K562 (cell line): ENCODE data around the gene MICAL2. TPM values are rescaled to one million over a fixed set of nuclear protein-coding genes. Genes with fewer than 3 reads are reported as not detected.
A peak's percentile ranks its signal among the peaks of the same experiment; 100 is the strongest.

Experiments used
- ATAC-seq: fragments of 200-7000 bp; cut with Tn5 transposase; 3 replicates; pipeline ENCODE4 v1.9.1; 2020; ENCODE audit warnings: moderate library complexity
- BruUV-seq: library from RNA; stranded (reverse); fragments of 400-500 nt; replicated peaks from 2 replicates; lab custom pipeline; 2021; lab: Mats Ljungman, UMichigan
- CTCF ChIA-PET: fragments of 300-600 bp; formaldehyde crosslinking; extraction: SDS; loops from one replicate; lab custom pipeline; 2021; ENCODE audit warnings: low intra/inter-chr PET ratio; lab: Yijun Ruan, JAX
- POLR2A ChIA-PET: fragments of 300-600, 350-650 bp; sonication (Branson Sonifier 250); formaldehyde crosslinking; extraction: SDS; loops from one replicate; lab custom pipeline; 2021; ENCODE audit warnings: antibody characterized with exemption, inconsistent platforms; lab: Yijun Ruan, JAX
- DNase-seq, 4 experiments: peaks; one replicate each; pipeline versions ENCODE4 v3.0.0 to v3.0.0-alpha.2; 2011 to 2018; ENCODE audit warnings: low spot score in 3 of 4, mixed read lengths in 3 of 4; ENCODE audit errors: extremely low read depth in 1 of 4
- FAIRE-seq: peaks from 2 replicates; lab custom pipeline; 2011; peaks lifted over from hg19 to GRCh38; lab: Jason Lieb, UNC
- H2AFZ ChIP-seq: 2 replicates; pipeline ENCODE4 v1.6.0; 2011; ENCODE audit warnings: low read depth, low read length, control low read depth, inconsistent platforms
- H3K27ac ChIP-seq: fragments of 200-600 bp; 3 replicates; pipeline ENCODE4 v1.8.0; 2011; ENCODE audit warnings: low read depth, mild to moderate bottlenecking, control low read depth, inconsistent platforms, low read length, moderate library complexity, mixed read lengths; ENCODE audit errors: extremely low read depth
- H3K27me3 ChIP-seq, 2 experiments: fragments of 300-600 bp in 1 of 2; 2 replicates in 1 of 2; 3 replicates in 1 of 2; pipeline versions ENCODE4 v1.6.0 to v1.8.0; 2011; ENCODE audit warnings: inconsistent platforms in 2 of 2, low read length in 2 of 2, mild to moderate bottlenecking in 1 of 2, mixed read lengths in 1 of 2, moderate library complexity in 1 of 2; ENCODE audit not compliant: control insufficient read depth in 2 of 2, insufficient read depth in 2 of 2
- H3K36me3 ChIP-seq: fragments of 300-600 bp; 3 replicates; pipeline ENCODE4 v1.8.0; 2011; ENCODE audit warnings: mild to moderate bottlenecking, low read length, inconsistent platforms; ENCODE audit not compliant: control insufficient read depth, insufficient read depth
- H3K4me1 ChIP-seq, 2 experiments: fragments of 200-600 bp in 1 of 2; replicated peaks in 1 of 2; 2 replicates in 1 of 2; 3 replicates in 1 of 2; pipeline versions ENCODE4 v1.5.1 to v1.8.0; 2011; ENCODE audit warnings: inconsistent platforms in 2 of 2, low read length in 2 of 2, mild to moderate bottlenecking in 1 of 2, mixed read lengths in 1 of 2, moderate library complexity in 1 of 2; ENCODE audit not compliant: control insufficient read depth in 2 of 2, insufficient read depth in 2 of 2
- H3K4me2 ChIP-seq: 2 replicates; pipeline ENCODE4 v1.6.1; 2011; ENCODE audit warnings: low read length, control low read depth, inconsistent platforms, mixed read lengths; ENCODE audit not compliant: insufficient read depth
- H3K4me3 ChIP-seq: fragments of 200-600 bp; sonication (generic), shearing (Covaris generic); 2 replicates; pipeline ENCODE4 v1.5.1; 2016; ENCODE audit warnings: control low read depth, inconsistent platforms
- H3K79me2 ChIP-seq: fragments of 200-600 bp; 3 replicates; pipeline ENCODE4 v1.8.0; 2011; ENCODE audit warnings: low read length, inconsistent platforms; ENCODE audit not compliant: control insufficient read depth, insufficient read depth
- H3K9ac ChIP-seq, 2 experiments: 2 replicates each; pipeline versions ENCODE4 v1.6.0 to v1.6.1; 2011; ENCODE audit warnings: low read depth in 2 of 2, low read length in 2 of 2, control low read depth in 1 of 2, inconsistent platforms in 1 of 2, mild to moderate bottlenecking in 1 of 2, mixed read lengths in 1 of 2; ENCODE audit not compliant: insufficient read depth in 1 of 2
- H3K9me1 ChIP-seq: one replicate; pipeline ENCODE4 v1.6.0; 2011; ENCODE audit warnings: inconsistent platforms, mild to moderate bottlenecking, low read length, moderate library complexity; ENCODE audit not compliant: control insufficient read depth, insufficient read depth
- H3K9me3 ChIP-seq: replicated peaks from 2 replicates; pipeline ENCODE4 v1.5.1; 2011; ENCODE audit warnings: low read depth, low read length, inconsistent platforms; ENCODE audit not compliant: control insufficient read depth, insufficient read depth
- H4K20me1 ChIP-seq: replicated peaks from 2 replicates; pipeline ENCODE4 v1.6.1; 2011; ENCODE audit warnings: low read length, inconsistent platforms, mixed read lengths; ENCODE audit not compliant: control insufficient read depth, insufficient read depth
- CXXC5 ChIP-seq: fragments of 250-450 bp; sonication (Bioruptor Pico); IDR thresholded peaks from 2 replicates; pipeline ENCODE4 v1.8.0; 2022; ENCODE audit warnings: inconsistent platforms, mild to moderate bottlenecking, moderate library complexity
- FOXA3 ChIP-seq, 2 experiments: fragments of 450-650 bp in 1 of 2; sonication (generic) in 1 of 2; formaldehyde crosslinking; IDR thresholded peaks in 1 of 2; conservative IDR thresholded peaks in 1 of 2; 2 replicates each; pipeline versions ENCODE4 v1.4.0 to v1.8.0; 2020 to 2022; ENCODE audit warnings: mild to moderate bottlenecking in 2 of 2, missing genetic modification reagents in 1 of 2
- WGBS: fragments of 100-300 bp; shearing (Covaris generic); methylation state at CpG from one replicate; pipeline ENCODE4 v1.1.6; 2016; ENCODE audit warnings: low coverage, mixed read lengths; ENCODE audit not compliant: insufficient coverage; ENCODE audit errors: missing lambda C conversion rate; 5-methylcytosine and 5-hydroxymethylcytosine counted together
- in situ Hi-C: fragments of 300-500 bp; cut with MboI; formaldehyde crosslinking; loops from 4 replicates; pipeline ENCODE4 v1.15.0; 2018; ENCODE audit warnings: inconsistent platforms, mixed read lengths
- intact Hi-C: fragments of 100-400 bp; cut with micrococcal nuclease; formaldehyde crosslinking; loops from 2 replicates; pipeline ENCODE4 v1.14.2; 2022
- polyA plus RNA-seq, 8 experiments: library from polyadenylated mRNA; depleted of rRNA in 4 of 8; stranded (reverse) in 5 of 8; unstranded in 3 of 8; fragments of >200 nt; fragmentation: Nextera tagmentation in 2 of 8; fragmentation: Illumina TruSeq in 1 of 8; extraction: Ambion mirVana in 2 of 8; extraction: Trizol in 1 of 8; gene quantifications; 2 replicates each; pipeline versions ENCODE4 v1.2.1 to v1.2.3, GENCODE V29; 2011 to 2014; ENCODE audit warnings: inconsistent platforms in 1 of 8, missing spikeins in 1 of 8
- total RNA-seq, 7 experiments: library from RNA; depleted of rRNA in 6 of 7; stranded (reverse); fragments of >200 nt in 6 of 7; fragmentation: Illumina TruSeq in 2 of 7; extraction: Trizol in 2 of 7; gene quantifications; 2 replicates each; pipeline versions ENCODE4 v1.2.1 to v1.2.3, GENCODE V29; 2011 to 2021; ENCODE audit warnings: low replicate concordance in 1 of 7
- TF ChIP-seq, protein P1 (sequence below): fragments of 250-450 bp; sonication (Bioruptor Pico); IDR thresholded peaks from 2 replicates; pipeline ENCODE4 v1.4.0; 2020

MICAL2 gene
- total and polyA plus RNA-seq, 9 of the 15 experiments (the other 6 are each of a cell fraction or from before 2014, with no cell fraction given), result 4.7 to 64.2 (median 33.6) TPM

DNA sequence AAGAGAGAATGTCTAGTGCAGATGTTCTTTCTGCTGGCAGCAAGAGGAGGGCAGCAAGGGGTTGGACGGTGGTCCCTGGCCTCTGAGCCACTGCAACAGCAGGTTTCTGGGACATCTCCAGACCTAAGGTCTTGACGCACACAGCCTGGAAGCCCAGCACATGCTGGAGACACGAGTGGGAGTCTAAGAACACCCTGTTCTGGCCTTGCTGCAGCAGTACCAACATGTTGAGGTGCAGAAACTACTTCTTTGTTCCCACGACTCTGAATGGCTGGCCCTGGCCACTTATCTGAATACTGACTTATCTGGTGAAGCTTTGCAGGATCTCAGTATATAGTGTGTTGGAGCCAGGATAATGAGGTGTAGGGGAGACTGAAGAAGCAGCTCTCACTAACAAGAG lies 6.8 kb downstream of the MICAL2 start:
- 30% methylated on average over 4 of the region's 4 CpGs for WGBS
- no peak overlapping the region for H3K4me3 ChIP-seq
- peaks cover 17% of the 10 kb centered on the region for H3K36me3 ChIP-seq
- in situ Hi-C loops (no loop called here), intact Hi-C loops (loop anchor here (5.0 kb wide), 1 partner anchor 35 kb away; no protein-coding TSS in a partner anchor)
- no peak overlapping the region for H2AFZ ChIP-seq
- ChIA-PET POLR2A (interaction anchor here (0.6 to 2.5 kb wide), 5 partner anchors 9 to 55 kb away, joined by 3 to 20 read pairs (median 4); no protein-coding TSS in a partner anchor), CTCF (no interaction called here)
- H3K4me2 ChIP-seq, result peak overlapping the region; percentile 68
- H3K9me1 ChIP-seq, result peaks cover 3% of the 10 kb centered on the region
- DNase-seq (no peak), FAIRE-seq (no peak), ATAC-seq (peak; percentile 4; the same call in 2 of the 3 replicates)
- H3K27me3 ChIP-seq, result no peaks in the 10 kb centered on the region
- H3K27ac ChIP-seq, result peak overlapping the region; percentile 52
- BruUV-seq, result no TSS peak
- H3K9me3 ChIP-seq, result no peaks in the 10 kb centered on the region
- peaks cover 62% of the 10 kb centered on the region for H3K79me2 ChIP-seq
- TF ChIP-seq CXXC5 (CRISPR knock-in tag) (0 out of 2 replicates have a peak, but pooled peaks have one; percentile 13), FOXA3 (CRISPR knock-in tag; conservative IDR thresholded peaks at IDR 0.05 in 1 of 2, IDR thresholded peaks at IDR 0.05 in 1 of 2) (0 out of 4 replicates have a peak, but pooled peaks of 1 of the 2 experiments have one; percentile 20)
- TF ChIP-seq, protein P1, sequence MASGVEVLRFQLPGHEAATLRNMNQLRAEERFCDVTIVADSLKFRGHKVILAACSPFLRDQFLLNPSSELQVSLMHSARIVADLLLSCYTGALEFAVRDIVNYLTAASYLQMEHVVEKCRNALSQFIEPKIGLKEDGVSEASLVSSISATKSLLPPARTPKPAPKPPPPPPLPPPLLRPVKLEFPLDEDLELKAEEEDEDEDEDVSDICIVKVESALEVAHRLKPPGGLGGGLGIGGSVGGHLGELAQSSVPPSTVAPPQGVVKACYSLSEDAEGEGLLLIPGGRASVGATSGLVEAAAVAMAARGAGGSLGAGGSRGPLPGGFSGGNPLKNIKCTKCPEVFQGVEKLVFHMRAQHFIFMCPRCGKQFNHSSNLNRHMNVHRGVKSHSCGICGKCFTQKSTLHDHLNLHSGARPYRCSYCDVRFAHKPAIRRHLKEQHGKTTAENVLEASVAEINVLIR, result no peak
- no peaks in the 10 kb centered on the region for H4K20me1 ChIP-seq
- H3K4me1 ChIP-seq, result peaks cover 72 to 81% of the 10 kb centered on the region in 2 experiments
- H3K9ac ChIP-seq, result peak overlapping the region; percentile 18 to 73
